Right lung (tissue), 5 donors: ENCODE measurements around the gene UNC5C. TPM values are rescaled to one million over a fixed set of nuclear protein-coding genes. Genes with fewer than 3 reads are reported as not detected.

Experiments used
- DNase-seq, 2 donors: peaks; one replicate each; pipeline ENCODE4 v3.0.0-alpha.2; 2013
- polyA plus RNA-seq, 5 donors: library from polyadenylated mRNA; unstranded; fragments of 120-200 nt; gene quantifications; one replicate each; pipeline versions ENCODE4 v1.2.1 to v1.2.3, GENCODE V29; 2013; ENCODE audit warnings: inconsistent platforms in 1 of 5, low replicate concordance in 1 of 5; ENCODE audit not compliant: insufficient read length in 5 of 5, insufficient read depth in 1 of 5

UNC5C gene
- polyA plus RNA-seq, 5 donors, result 24.2 to 47.2 (median 42.8) TPM

GRCh38 chr4:95466791-95467190, 82.0 kb downstream of the UNC5C start:
- no peak for DNase-seq

GRCh38 chr4:95465010-95465409, 83.8 kb downstream of the UNC5C start:
- DNase-seq, result no peak

GRCh38 chr4:95462921-95463320, 85.9 kb downstream of the UNC5C start:
- no peak for DNase-seq

GRCh38 chr4:95457353-95457752, 91.4 kb downstream of the UNC5C start:
- no peak for DNase-seq

GRCh38 chr4:95450294-95450693, 98.5 kb downstream of the UNC5C start:
- no peak for DNase-seq

GRCh38 chr4:95446173-95446572, 102.6 kb downstream of the UNC5C start:
- DNase-seq, result peak in 1 of 2 donors; percentile 47

- no peak for DNase-seq
These were observed 103.5 kb downstream of the UNC5C start for GRCh38 chr4:95445251-95445650.

- DNase-seq, result no peak
These were observed 104.0 kb downstream of the UNC5C start for GRCh38 chr4:95444812-95445211.

- DNase-seq, result no peak
These were observed 108.9 kb downstream of the UNC5C start for GRCh38 chr4:95439896-95440295.

- DNase-seq, result peak in 1 of 2 donors; percentile 18
These were observed 109.7 kb downstream of the UNC5C start for GRCh38 chr4:95439071-95439470.

GRCh38 chr4:95432466-95432865, 116.3 kb downstream of the UNC5C start:
- DNase-seq, result no peak

- DNase-seq, result no peak
These were observed 117.1 kb downstream of the UNC5C start for GRCh38 chr4:95431678-95432077.

- peak; percentile 56 to 68 for DNase-seq
These were observed 119.4 kb downstream of the UNC5C start for GRCh38 chr4:95429416-95429815.

GRCh38 chr4:95428291-95429070, 120.3 kb downstream of the UNC5C start:
- DNase-seq, result no peak

- DNase-seq, result no peak
These were observed 122.3 kb downstream of the UNC5C start for GRCh38 chr4:95426455-95426854.

- no peak for DNase-seq
These were observed 126.3 kb downstream of the UNC5C start for GRCh38 chr4:95422436-95422835.

GRCh38 chr4:95421869-95422268, 126.9 kb downstream of the UNC5C start:
- DNase-seq, result no peak

- no peak for DNase-seq
These were observed 131.2 kb downstream of the UNC5C start for GRCh38 chr4:95417531-95417930.

GRCh38 chr4:95415346-95415771, 133.4 kb downstream of the UNC5C start:
- no peak for DNase-seq

GRCh38 chr4:95411371-95412088, 137.2 kb downstream of the UNC5C start:
- DNase-seq, result no peak

GRCh38 chr4:95410387-95410977, 138.3 kb downstream of the UNC5C start:
- no peak for DNase-seq

- DNase-seq, result no peak
These were observed 139.0 kb downstream of the UNC5C start for GRCh38 chr4:95409750-95410149.

- DNase-seq, result no peak
These were observed 139.6 kb downstream of the UNC5C start for GRCh38 chr4:95409127-95409526.
